Left lung (tissue), 10 donors: ENCODE measurements around the gene ADIRF. TPM values are rescaled to one million over a fixed set of nuclear protein-coding genes. Genes with fewer than 3 reads are reported as not detected.

ENCODE experiments used
- ATAC-seq: fragments of 200-7000 bp; cut with Tn5 transposase; one replicate; pipeline ENCODE4 v1.9.1; 2020; ENCODE audit warnings: moderate library complexity
- DNase-seq, 4 donors: peaks; one replicate each; pipeline ENCODE4 v3.0.0-alpha.2; 2013 to 2020
- H3K27ac ChIP-seq, 2 donors: fragments of 200-600 bp; sonication (generic) in 1 of 2; one replicate each; pipeline versions ENCODE4 v1.5.0 to v1.8.0; 2020 to 2021
- H3K27me3 ChIP-seq, 2 donors: fragments of 200-600 bp; sonication (generic) in 1 of 2; one replicate each; pipeline versions ENCODE4 v1.5.0 to v1.8.0; 2020 to 2021
- H3K36me3 ChIP-seq, 2 donors: fragments of 200-600 bp; sonication (generic) in 1 of 2; one replicate each; pipeline versions ENCODE4 v1.5.0 to v1.8.0; 2020 to 2021
- H3K4me1 ChIP-seq, 2 donors: fragments of 200-600 bp; one replicate each; pipeline ENCODE4 v1.8.0; 2021
- H3K4me3 ChIP-seq, 2 donors: fragments of 200-600 bp; sonication (generic) in 1 of 2; one replicate each; pipeline versions ENCODE4 v1.5.0 to v1.8.0; 2020 to 2021; ENCODE audit warnings: mild to moderate bottlenecking in 1 of 2
- H3K9me3 ChIP-seq, 2 donors: fragments of 200-600 bp; sonication (generic) in 1 of 2; one replicate each; pipeline versions ENCODE4 v1.5.0 to v1.8.0; 2020 to 2021
- intact Hi-C, 2 donors: fragments of 100-400 bp; cut with DNase I; formaldehyde crosslinking; loops; one replicate each; pipeline versions ENCODE4 v1.11.2 to v1.14.2; 2022
- polyA plus RNA-seq, 6 donors: library from polyadenylated mRNA; unstranded; fragments of 120-200 nt; gene quantifications; one replicate each; pipeline ENCODE4 v1.2.1, GENCODE V29; 2013; ENCODE audit not compliant: insufficient read length in 6 of 6
- total RNA-seq, 2 donors: library from RNA; stranded (reverse); fragmentation: NEBNext Ultra II Directional; extraction: Animal tissue kit (Norgen Biotek cat#: 25700); gene quantifications; one replicate each; pipeline ENCODE4 v1.2.1, GENCODE V29; 2021
- TF ChIP-seq, protein P1 (sequence below), 2 donors: fragments of 200-600 bp; sonication (generic) in 1 of 2; IDR thresholded peaks; one replicate each; pipeline versions ENCODE4 v1.5.0 to v1.8.0; 2021; ENCODE audit warnings: antibody characterized with exemption in 2 of 2
- donor health status: DM: no; HTN: yes; CAD: no.
- donor health status: DM: no; HTN: no; CAD: no.

ADIRF gene
- total and polyA plus RNA-seq, 8 donors = 8.0 to 94.1 (median 17.9) TPM

DNA sequence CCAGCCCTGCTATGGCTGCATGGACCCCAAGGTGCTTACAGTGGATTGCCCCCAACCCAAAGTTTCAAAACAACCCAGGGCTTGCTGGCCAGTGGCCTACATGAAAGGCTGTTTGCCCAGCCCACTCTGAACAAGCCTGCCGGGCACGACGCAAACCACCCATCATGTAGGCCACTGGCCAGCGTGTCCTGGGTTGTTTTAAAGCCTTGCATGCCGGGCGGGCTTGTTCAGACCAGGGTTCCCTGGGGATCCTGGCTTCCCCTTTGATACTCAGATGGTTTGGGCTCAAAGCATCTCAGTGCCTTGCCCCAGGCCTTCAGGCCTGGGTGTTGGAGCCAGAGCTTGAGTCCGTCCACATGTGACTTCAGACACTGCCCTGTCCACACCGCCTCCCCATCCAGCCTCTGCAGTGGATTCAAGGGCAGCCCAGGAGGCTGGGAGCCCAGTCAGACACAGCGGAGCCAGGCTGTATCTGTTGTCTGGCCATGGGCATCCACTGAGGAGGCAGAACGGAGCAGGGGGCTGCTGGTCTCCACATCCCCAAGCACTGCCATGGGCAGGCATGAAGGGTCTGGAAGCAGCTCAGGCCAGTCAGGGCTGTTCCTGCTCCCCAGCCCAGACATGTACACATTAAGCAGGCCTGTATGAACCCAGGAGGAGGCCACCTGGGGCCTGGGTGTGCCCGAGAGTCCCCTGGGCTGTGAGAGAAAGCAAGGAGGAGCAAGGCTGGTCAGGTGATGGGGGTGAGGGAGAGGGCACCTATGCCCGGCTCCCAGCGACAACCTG, 4.0 kb upstream of the ADIRF start:
- Histone ChIP-seq H3K4me3 (no peak overlapping the region), H3K9me3 (no peaks in the 10 kb centered on the region), H3K27me3 (peaks cover 0 to 23% of the 10 kb centered on the region in 2 donors), H3K36me3 (no peaks in the 10 kb centered on the region), H3K4me1 (peaks cover 25 to 49% of the 10 kb centered on the region in 2 donors), H3K27ac (no peak overlapping the region)
- DNase-seq = no peak
- intact Hi-C loops = no loop called here
- ATAC-seq = no peak
- TF ChIP-seq, protein P1, sequence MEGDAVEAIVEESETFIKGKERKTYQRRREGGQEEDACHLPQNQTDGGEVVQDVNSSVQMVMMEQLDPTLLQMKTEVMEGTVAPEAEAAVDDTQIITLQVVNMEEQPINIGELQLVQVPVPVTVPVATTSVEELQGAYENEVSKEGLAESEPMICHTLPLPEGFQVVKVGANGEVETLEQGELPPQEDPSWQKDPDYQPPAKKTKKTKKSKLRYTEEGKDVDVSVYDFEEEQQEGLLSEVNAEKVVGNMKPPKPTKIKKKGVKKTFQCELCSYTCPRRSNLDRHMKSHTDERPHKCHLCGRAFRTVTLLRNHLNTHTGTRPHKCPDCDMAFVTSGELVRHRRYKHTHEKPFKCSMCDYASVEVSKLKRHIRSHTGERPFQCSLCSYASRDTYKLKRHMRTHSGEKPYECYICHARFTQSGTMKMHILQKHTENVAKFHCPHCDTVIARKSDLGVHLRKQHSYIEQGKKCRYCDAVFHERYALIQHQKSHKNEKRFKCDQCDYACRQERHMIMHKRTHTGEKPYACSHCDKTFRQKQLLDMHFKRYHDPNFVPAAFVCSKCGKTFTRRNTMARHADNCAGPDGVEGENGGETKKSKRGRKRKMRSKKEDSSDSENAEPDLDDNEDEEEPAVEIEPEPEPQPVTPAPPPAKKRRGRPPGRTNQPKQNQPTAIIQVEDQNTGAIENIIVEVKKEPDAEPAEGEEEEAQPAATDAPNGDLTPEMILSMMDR (IDR thresholded peaks at IDR 0.05) = no peak

GRCh38 chr10:86964847-86965190, 3.5 kb upstream of the ADIRF start:
- Histone ChIP-seq H3K4me3 (no peak overlapping the region), H3K4me1 (peaks cover 26 to 49% of the 10 kb centered on the region in 2 donors), H3K27me3 (peaks cover 0 to 29% of the 10 kb centered on the region in 2 donors), H3K9me3 (no peaks in the 10 kb centered on the region), H3K36me3 (no peaks in the 10 kb centered on the region), H3K27ac (no peak overlapping the region)
- no peak for ATAC-seq
- intact Hi-C loops = no loop called here
- DNase-seq = no peak
- TF ChIP-seq, protein P1 (IDR thresholded peaks at IDR 0.05) = no peak

- intact Hi-C loops = no loop called here
- no peaks in the 10 kb centered on the region for H3K9me3 ChIP-seq
- no peak for ATAC-seq
- TF ChIP-seq, protein P1 (IDR thresholded peaks at IDR 0.05) = no peak
- H3K36me3 ChIP-seq = no peaks in the 10 kb centered on the region
- no peak overlapping the region for H3K4me3 ChIP-seq
- H3K4me1 ChIP-seq = peaks cover 27 to 50% of the 10 kb centered on the region in 2 donors
- peaks cover 0 to 38% of the 10 kb centered on the region in 2 donors for H3K27me3 ChIP-seq
- DNase-seq = no peak
- H3K27ac ChIP-seq = no peak overlapping the region
Observed at GRCh38 chr10:86965986-86966654, 2.2 kb upstream of the ADIRF start.

GRCh38 chr10:86967481-86967941, 771 bp upstream of the ADIRF start:
- ATAC-seq (no peak), DNase-seq (peak in 1 of 4 donors; percentile 44)
- peak overlapping the region in 1 of 2 donors; percentile 56 for H3K4me3 ChIP-seq
- TF ChIP-seq, protein P1 (IDR thresholded peaks at IDR 0.05) = no peak
- peaks cover 32 to 58% of the 10 kb centered on the region in 2 donors for H3K4me1 ChIP-seq
- no peaks in the 10 kb centered on the region for H3K9me3 ChIP-seq
- H3K27me3 ChIP-seq = peaks cover 0 to 49% of the 10 kb centered on the region in 2 donors
- intact Hi-C loops = no loop called here
- peak overlapping the region in 1 of 2 donors; percentile 92 for H3K27ac ChIP-seq
- H3K36me3 ChIP-seq = no peaks in the 10 kb centered on the region

DNA sequence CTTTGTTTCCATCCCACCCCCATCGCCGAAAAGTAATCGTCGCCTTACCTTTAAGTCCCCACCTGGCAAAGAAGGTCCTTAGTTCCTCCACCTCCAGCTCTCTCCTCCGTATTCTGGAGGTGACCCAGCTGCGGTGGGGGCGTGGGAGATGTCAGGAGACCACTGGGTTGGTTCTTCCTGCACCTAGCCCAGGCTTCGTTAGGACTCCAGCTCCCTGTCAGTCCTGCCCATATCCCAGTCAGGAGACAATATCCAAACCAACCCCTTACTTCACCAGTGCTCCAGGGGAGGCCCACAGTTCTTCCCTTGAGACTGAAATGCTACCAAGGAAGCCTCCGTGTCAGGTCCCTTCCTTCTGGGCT, 693 bp downstream of the ADIRF start:
- intact Hi-C loops = no loop called here
- Histone ChIP-seq H3K9me3 (no peaks in the 10 kb centered on the region), H3K36me3 (no peaks in the 10 kb centered on the region), H3K27ac (peak overlapping the region; percentile 89 to 92), H3K4me1 (peaks cover 32 to 58% of the 10 kb centered on the region in 2 donors), H3K4me3 (peak overlapping the region; percentile 52 to 56), H3K27me3 (peaks cover 0 to 49% of the 10 kb centered on the region in 2 donors)
- TF ChIP-seq, protein P1 (IDR thresholded peaks at IDR 0.05) = no peak
- ATAC-seq = no peak
- no peak for DNase-seq
